Measurements from ENCODE around the gene TTLL12.

GRCh38 chr22:43220625-43221380 is 33.9 kb upstream of the TTLL12 start:
- TF ChIP-seq CTCF (IDR thresholded peaks at IDR 0.05; ENCODE audit: insufficient read depth, low read depth, low read length) (no peak), EZH2 (IDR thresholded peaks at IDR 0.05; ENCODE audit: insufficient read depth, low read length) (no peak)

Measured in astrocyte (in vitro differentiated cells and primary cell).